GM12892 (cell line): Measurements from ENCODE around the gene GHR.
"Not testable (repeated sequence)": the region's sequence is repeated elsewhere in the genome, so short reads cannot be mapped to it uniquely, and the experiment has no call there.

Experiments
- POLR2A ChIP-seq: IDR thresholded peaks from 2 replicates; pipeline ENCODE4 v1.6.1; 2011; ENCODE audit warnings: low read depth, low read length, control low read depth
- POLR2AphosphoS5 ChIP-seq: IDR thresholded peaks from 2 replicates; pipeline ENCODE4 v1.6.1; 2011; ENCODE audit warnings: low read depth, low read length, control low read depth
- TAF1 ChIP-seq: IDR thresholded peaks from 2 replicates; pipeline ENCODE4 v1.6.1; 2011; ENCODE audit warnings: low read depth, mild to moderate bottlenecking, control low read depth, low read length, borderline replicate concordance

GRCh38 chr5:42575914-42576313 is 152.7 kb downstream of the GHR start:
- not testable (repeated sequence) for TF ChIP-seq POLR2AphosphoS5, TAF1, POLR2A
